ENCODE results near the gene CSTA. TPM values are rescaled to one million over a fixed set of nuclear protein-coding genes. Genes with fewer than 3 reads are reported as not detected.

CSTA gene
- polyA plus RNA-seq, 1 donor from 2014 or later, result not detected

- peaks cover 1% of the 10 kb centered on the region for H3K36me3 Mint-ChIP-seq
- H3K9me3 Mint-ChIP-seq, result no peaks in the 10 kb centered on the region
- peak within 1 kb of the TSS; percentile 93 to 98 (median 94) for H3K4me3 Mint-ChIP-seq
- no peaks in the 10 kb centered on the region for H3K27me3 Mint-ChIP-seq
- peaks cover 18 to 40% (median 26%) of the 10 kb centered on the region in 3 donors for H3K4me1 Mint-ChIP-seq
- H3K27ac Mint-ChIP-seq, result peak within 1 kb of the TSS; percentile 77 to 97 (median 95)
Observed at GRCh38 chr3:122383771-122384697, 59.0 kb downstream of the CSTA start, which contains the start of gene FAM162A. Gene FAM162A, plus strand, starts transcription at chr3:122384182. Its CDS starts 84 bp downstream, at chr3:122384266.

GRCh38 chr3:122387709-122388108 lies 62.7 kb downstream of the CSTA start:
- H3K27ac Mint-ChIP-seq, result peak overlapping the region in 1 of 3 donors; percentile 33
- H3K27me3 Mint-ChIP-seq, result no peaks in the 10 kb centered on the region
- peaks cover 1% of the 10 kb centered on the region for H3K36me3 Mint-ChIP-seq
- no peaks in the 10 kb centered on the region for H3K9me3 Mint-ChIP-seq
- H3K4me3 Mint-ChIP-seq, result no peak overlapping the region
- H3K4me1 Mint-ChIP-seq, result peaks cover 15 to 29% (median 19%) of the 10 kb centered on the region in 3 donors

GRCh38 chr3:122389197-122389596 lies 64.1 kb downstream of the CSTA start:
- no peaks in the 10 kb centered on the region for H3K27me3 Mint-ChIP-seq
- H3K9me3 Mint-ChIP-seq, result no peaks in the 10 kb centered on the region
- H3K36me3 Mint-ChIP-seq, result peaks cover 1% of the 10 kb centered on the region
- no peak overlapping the region for H3K27ac Mint-ChIP-seq
- H3K4me3 Mint-ChIP-seq, result no peak overlapping the region
- peaks cover 15 to 32% (median 20%) of the 10 kb centered on the region in 3 donors for H3K4me1 Mint-ChIP-seq

GRCh38 chr3:122389892-122390291 lies 64.8 kb downstream of the CSTA start:
- peaks cover 11 to 28% (median 20%) of the 10 kb centered on the region in 3 donors for H3K4me1 Mint-ChIP-seq
- no peaks in the 10 kb centered on the region for H3K9me3 Mint-ChIP-seq
- H3K27ac Mint-ChIP-seq, result peak overlapping the region in 1 of 3 donors; percentile 64
- no peaks in the 10 kb centered on the region for H3K27me3 Mint-ChIP-seq
- peaks cover 1% of the 10 kb centered on the region for H3K36me3 Mint-ChIP-seq
- H3K4me3 Mint-ChIP-seq, result no peak overlapping the region

- Mint-ChIP-seq H3K27ac (no peak overlapping the region), H3K4me3 (no peak overlapping the region), H3K9me3 (no peaks in the 10 kb centered on the region), H3K27me3 (no peaks in the 10 kb centered on the region), H3K4me1 (peaks cover 9 to 24% (median 20%) of the 10 kb centered on the region in 3 donors), H3K36me3 (peaks cover 1% of the 10 kb centered on the region)
Observed at GRCh38 chr3:122390665-122391064, 65.6 kb downstream of the CSTA start.

Other genes with a start within 250 kb of the CSTA start
- gene CASR, start 141.6 kb upstream of the CSTA start, polyA plus RNA-seq, result not detected
- gene MIX23, start 58.0 kb downstream of the CSTA start, polyA plus RNA-seq, result 9.1 TPM
- gene FAM162A, start 58.9 kb downstream of the CSTA start, polyA plus RNA-seq, result 76.7 TPM
- 0.68 TPM for gene WDR5B, start 90.8 kb downstream of the CSTA start, polyA plus RNA-seq
- 44.8 TPM for gene KPNA1, start 189.7 kb downstream of the CSTA start, polyA plus RNA-seq
- gene PARP9, start 239.1 kb downstream of the CSTA start, polyA plus RNA-seq, result 18.7 TPM
- 21.4 TPM for gene DTX3L, start 239.1 kb downstream of the CSTA start, polyA plus RNA-seq

All from IgD-negative memory B cell (primary cell).